ENCODE data around the gene RETREG2.

- TF ChIP-seq ZNF274 (IDR thresholded peaks at IDR 0.05; ENCODE audit: low read depth, low read length), result no peak
- no peak for TF ChIP-seq SUZ12 (IDR thresholded peaks at IDR 0.05; ENCODE audit: extremely low read depth, insufficient read depth, insufficient read length)
Measured at GRCh38 chr2:219218217-219218731, 40.2 kb downstream of the RETREG2 start.

All from NT2/D1 (cell line).